Measurements from ENCODE around the gene GPI. TPM values are rescaled to one million over a fixed set of nuclear protein-coding genes. Genes with fewer than 3 reads are reported as not detected.

GPI gene
- total and polyA plus RNA-seq, 2 donors (not counting 3 experiments of a cell fraction or from before 2014, with no cell fraction given): 131 to 273 TPM

GRCh38 chr19:34411216-34411615 is 46.2 kb downstream of the GPI start:
- no peak overlapping the region for H3K4me3 ChIP-seq (replicated peaks in 1 of 3; ENCODE audit: insufficient read depth in 1 of 3, low read depth in 1 of 3, low read length in 3 of 3)
- intact Hi-C loops (cut with micrococcal nuclease): no loop called here
- no peak overlapping the region for H3K9ac ChIP-seq (replicated peaks; ENCODE audit: extremely low read depth, insufficient read depth, low read length)
- no peak overlapping the region for H3K27ac ChIP-seq (ENCODE audit: insufficient read depth, low read depth, low read length)
- no peak overlapping the region for H2AFZ ChIP-seq (ENCODE audit: low read depth, low read length)
- no peaks in the 10 kb centered on the region for H3K9me3 ChIP-seq (replicated peaks; ENCODE audit: control insufficient read depth, insufficient read depth, low read length)
- H3K4me2 ChIP-seq (ENCODE audit: insufficient read depth, low read length): no peak overlapping the region
- H3K79me2 ChIP-seq (ENCODE audit: control insufficient read depth, insufficient read depth, low read length): peaks cover 1% of the 10 kb centered on the region
- H3K9me1 ChIP-seq (replicated peaks; ENCODE audit: control insufficient read depth, extremely low read depth, insufficient read depth, low read length): no peaks in the 10 kb centered on the region
- no peak for TF ChIP-seq CTCF (IDR thresholded peaks at IDR 0.05; ENCODE audit: extremely low read depth in 1 of 2, insufficient read depth in 1 of 2, low read depth in 1 of 2, low read length in 2 of 2)
- TF ChIP-seq EZH2 (IDR thresholded peaks at IDR 0.05; ENCODE audit: borderline replicate concordance, low read depth, low read length, severe bottlenecking): no peak
- no peak for TF ChIP-seq POLR2AphosphoS5 (IDR thresholded peaks at IDR 0.05; ENCODE audit: insufficient read depth, low read depth, low read length)
- TF ChIP-seq GATA2 (IDR thresholded peaks at IDR 0.05; ENCODE audit: insufficient read depth, insufficient read length, low read depth, low read length): no peak
- TF ChIP-seq MYC (IDR thresholded peaks at IDR 0.05; ENCODE audit: low read depth, low read length): no peak
- ChIA-PET POLR2A (no interaction called here), CTCF (interaction anchor here (0.6 kb wide), 1 partner anchor 12 kb away, joined by 3 read pairs; no protein-coding TSS in a partner anchor)
- FAIRE-seq: no peak
- H4K20me1 ChIP-seq (replicated peaks; ENCODE audit: control insufficient read depth, extremely low read depth, insufficient read depth, low read length): no peaks in the 10 kb centered on the region
- H3K27me3 ChIP-seq (ENCODE audit: control insufficient read depth in 2 of 2, insufficient read depth in 2 of 2, low read length in 2 of 2): no peaks in the 10 kb centered on the region
- no peaks in the 10 kb centered on the region for H3K4me1 ChIP-seq (ENCODE audit: control insufficient read depth, extremely low read depth, insufficient read depth, low read length)
- DNase-seq (ENCODE audit: low read depth, low spot score): no peak
- BruUV-seq (replicated peaks): no TSS peak
- H3K36me3 ChIP-seq (ENCODE audit: control insufficient read depth in 2 of 2, extremely low read depth in 1 of 2, insufficient read depth in 2 of 2, low read length in 2 of 2): peaks cover 0 to 14% of the 10 kb centered on the region in 2 experiments
- dilution Hi-C loops (cut with MboI; ENCODE audit: extremely low pct_ligation_motif_present, low sequenced_read_pairs): no loop called here

DNA sequence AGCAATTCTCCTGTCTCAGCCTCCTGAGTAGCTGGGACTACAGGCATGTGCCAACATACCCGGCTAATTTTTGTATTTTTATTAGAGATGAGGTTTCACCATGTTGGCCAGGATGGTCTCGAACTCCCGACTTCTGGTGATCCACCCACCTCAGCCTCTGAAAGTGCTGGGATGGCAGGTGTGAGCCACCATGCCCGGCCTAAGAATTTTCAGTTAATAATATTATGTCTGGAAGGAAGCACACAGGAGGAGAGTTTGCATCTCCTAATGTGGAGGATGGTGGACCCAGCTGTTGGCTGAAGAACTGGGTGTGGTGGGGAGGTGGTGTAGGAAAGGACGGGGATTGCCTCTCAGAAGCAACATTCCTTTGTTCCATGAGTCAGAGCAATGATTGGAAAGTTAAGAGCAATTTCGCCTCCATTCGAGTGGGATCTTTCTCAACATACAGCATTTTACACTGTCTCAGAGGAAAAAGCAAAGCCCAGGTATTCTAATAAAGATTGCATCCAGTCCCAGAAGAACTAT is 51.1 kb downstream of the GPI start:
- BruUV-seq (replicated peaks): no TSS peak
- TF ChIP-seq GATA2 (IDR thresholded peaks at IDR 0.05; ENCODE audit: insufficient read depth, insufficient read length, low read depth, low read length): no peak
- TF ChIP-seq MAX (IDR thresholded peaks at IDR 0.05; ENCODE audit: insufficient read depth, insufficient read length): no peak
- TF ChIP-seq CTCF (IDR thresholded peaks at IDR 0.05; ENCODE audit: extremely low read depth in 1 of 2, insufficient read depth in 1 of 2, low read depth in 1 of 2, low read length in 2 of 2): no peak
- no peak for TF ChIP-seq EZH2 (IDR thresholded peaks at IDR 0.05; ENCODE audit: borderline replicate concordance, low read depth, low read length, severe bottlenecking)
- no peak for TF ChIP-seq JUN (IDR thresholded peaks at IDR 0.05; ENCODE audit: borderline replicate concordance, insufficient read depth, insufficient read length, low read depth)
- no peak for TF ChIP-seq FOS (IDR thresholded peaks at IDR 0.05; ENCODE audit: borderline replicate concordance, insufficient read depth, low read length)
- TF ChIP-seq POLR2AphosphoS5 (IDR thresholded peaks at IDR 0.05; ENCODE audit: insufficient read depth, low read depth, low read length): no peak
- CTCF ChIA-PET: interaction anchor here (1.1 to 1.2 kb wide), 2 partner anchors 12 to 14 kb away, joined by 3 to 5 read pairs; partner anchors contain the start of gene UBA2

More for the DNA sequence above, 51.1 kb downstream of the GPI start:
- H3K36me3 ChIP-seq (ENCODE audit: control insufficient read depth in 2 of 2, extremely low read depth in 1 of 2, insufficient read depth in 2 of 2, low read length in 2 of 2): peaks cover 0 to 7% of the 10 kb centered on the region in 2 experiments
- DNase-seq (ENCODE audit: low read depth, low spot score): no peak
- H3K79me2 ChIP-seq (ENCODE audit: control insufficient read depth, insufficient read depth, low read length): peaks cover 3% of the 10 kb centered on the region
- no peaks in the 10 kb centered on the region for H4K20me1 ChIP-seq (replicated peaks; ENCODE audit: control insufficient read depth, extremely low read depth, insufficient read depth, low read length)
- H3K4me1 ChIP-seq (ENCODE audit: control insufficient read depth, extremely low read depth, insufficient read depth, low read length): no peaks in the 10 kb centered on the region
- no peaks in the 10 kb centered on the region for H3K27me3 ChIP-seq (ENCODE audit: control insufficient read depth in 2 of 2, insufficient read depth in 2 of 2, low read length in 2 of 2)
- no peak for FAIRE-seq
- no peak overlapping the region for H2AFZ ChIP-seq (ENCODE audit: low read depth, low read length)
- H3K9me1 ChIP-seq (replicated peaks; ENCODE audit: control insufficient read depth, extremely low read depth, insufficient read depth, low read length): no peaks in the 10 kb centered on the region
- H3K27ac ChIP-seq (ENCODE audit: insufficient read depth, low read depth, low read length): no peak overlapping the region
- H3K9me3 ChIP-seq (replicated peaks; ENCODE audit: control insufficient read depth, insufficient read depth, low read length): no peaks in the 10 kb centered on the region
- H3K4me3 ChIP-seq (replicated peaks in 1 of 3; ENCODE audit: insufficient read depth in 1 of 3, low read depth in 1 of 3, low read length in 3 of 3): no peak overlapping the region
- POLR2A ChIA-PET: no interaction called here
- intact Hi-C loops (cut with micrococcal nuclease) (no loop called here), dilution Hi-C loops (cut with MboI; ENCODE audit: extremely low pct_ligation_motif_present, low sequenced_read_pairs) (no loop called here)
- H3K4me2 ChIP-seq (ENCODE audit: insufficient read depth, low read length): no peak overlapping the region
- no peak overlapping the region for H3K9ac ChIP-seq (replicated peaks; ENCODE audit: extremely low read depth, insufficient read depth, low read length)
